Liver (tissue), 9 donors: ENCODE results near the gene CKAP5. TPM values are rescaled to one million over a fixed set of nuclear protein-coding genes. Genes with fewer than 3 reads are reported as not detected.

Experiments used
- DNase-seq: peaks from one replicate; pipeline ENCODE4 v3.0.0-alpha.2; 2017; ENCODE audit warnings: low spot score
- H3K27ac ChIP-seq, 2 donors: one replicate each; pipeline ENCODE4 v1.7.0; 2013; ENCODE audit warnings: inconsistent platforms in 2 of 2, low read length in 2 of 2, control low read depth in 1 of 2, low read depth in 1 of 2, mild to moderate bottlenecking in 1 of 2
- H3K27me3 ChIP-seq, 4 donors: one replicate each; pipeline versions ENCODE4 v1.6.1 to v1.7.0; 2013; ENCODE audit warnings: low read length in 3 of 4, inconsistent platforms in 1 of 4, mild to moderate bottlenecking in 1 of 4, moderate library complexity in 1 of 4; ENCODE audit not compliant: control insufficient read depth in 4 of 4, insufficient read depth in 4 of 4
- H3K36me3 ChIP-seq, 4 donors: one replicate each; pipeline versions ENCODE4 v1.6.1 to v1.7.0; 2013; ENCODE audit warnings: low read length in 3 of 4, mild to moderate bottlenecking in 3 of 4, low read depth in 1 of 4, moderate library complexity in 1 of 4; ENCODE audit not compliant: control insufficient read depth in 4 of 4, insufficient read depth in 3 of 4
- H3K4me1 ChIP-seq, 4 donors: one replicate each; pipeline versions ENCODE4 v1.6.1 to v1.7.0; 2013; ENCODE audit warnings: low read length in 3 of 4, mild to moderate bottlenecking in 3 of 4, moderate library complexity in 1 of 4; ENCODE audit not compliant: control insufficient read depth in 4 of 4, insufficient read depth in 4 of 4
- H3K4me3 ChIP-seq, 3 donors: one replicate each; pipeline versions ENCODE4 v1.6.1 to v1.7.0; 2013; ENCODE audit warnings: low read length in 3 of 3, control low read depth in 1 of 3, low read depth in 1 of 3, mild to moderate bottlenecking in 1 of 3
- H3K9ac ChIP-seq, 2 donors: one replicate each; pipeline ENCODE4 v1.7.0; 2013; ENCODE audit warnings: low read length in 2 of 2, mild to moderate bottlenecking in 2 of 2, moderate library complexity in 2 of 2, control low read depth in 1 of 2, low read depth in 1 of 2
- H3K9me3 ChIP-seq, 4 donors: one replicate each; pipeline versions ENCODE4 v1.6.1 to v1.7.0; 2013; ENCODE audit warnings: low read length in 3 of 4; ENCODE audit not compliant: control insufficient read depth in 4 of 4
- EGR1 ChIP-seq, 2 donors: IDR thresholded peaks; 2 replicates each; pipeline ENCODE4 v1.6.1; 2016 to 2018; ENCODE audit warnings: antibody characterized with exemption in 2 of 2, low read depth in 2 of 2
- FOXA1 ChIP-seq: IDR thresholded peaks from 2 replicates; pipeline ENCODE4 v1.6.1; 2016; ENCODE audit warnings: antibody characterized with exemption
- FOXA2 ChIP-seq: IDR thresholded peaks from 2 replicates; pipeline ENCODE4 v1.6.1; 2016; ENCODE audit warnings: antibody characterized with exemption
- GABPA ChIP-seq, 2 donors: IDR thresholded peaks in 1 of 2; conservative IDR thresholded peaks in 1 of 2; 2 replicates each; pipeline ENCODE4 v1.6.1; 2016; ENCODE audit warnings: antibody characterized with exemption in 2 of 2, mild to moderate bottlenecking in 1 of 2, moderate library complexity in 1 of 2
- HNF4A ChIP-seq, 2 donors: conservative IDR thresholded peaks; 2 replicates each; pipeline ENCODE4 v1.6.1; 2016; ENCODE audit warnings: antibody characterized with exemption in 2 of 2, mild to moderate bottlenecking in 2 of 2
- HNF4G ChIP-seq: IDR thresholded peaks from 2 replicates; pipeline ENCODE4 v1.6.1; 2016; ENCODE audit warnings: antibody characterized with exemption
- JUND ChIP-seq, 2 donors: IDR thresholded peaks; 2 replicates each; pipeline ENCODE4 v1.6.1; 2016; ENCODE audit warnings: antibody characterized with exemption in 2 of 2
- NR2F2 ChIP-seq: IDR thresholded peaks from 2 replicates; pipeline ENCODE4 v1.6.1; 2016; ENCODE audit warnings: antibody characterized with exemption
- RAD21 ChIP-seq, 2 donors: IDR thresholded peaks; 2 replicates each; pipeline ENCODE4 v1.6.1; 2016; ENCODE audit warnings: antibody characterized with exemption in 2 of 2, mild to moderate bottlenecking in 2 of 2
- RXRA ChIP-seq, 2 donors: IDR thresholded peaks; 2 replicates each; pipeline ENCODE4 v1.6.1; 2017 to 2018; ENCODE audit warnings: antibody characterized with exemption in 2 of 2, mild to moderate bottlenecking in 1 of 2
- SP1 ChIP-seq: IDR thresholded peaks from 2 replicates; pipeline ENCODE4 v1.6.1; 2018; ENCODE audit warnings: antibody characterized with exemption, mild to moderate bottlenecking
- TAF1 ChIP-seq: conservative IDR thresholded peaks from 2 replicates; pipeline ENCODE4 v1.6.1; 2016; ENCODE audit warnings: antibody characterized with exemption, mild to moderate bottlenecking
- YY1 ChIP-seq: IDR thresholded peaks from 2 replicates; pipeline ENCODE4 v1.6.1; 2016; ENCODE audit warnings: antibody characterized with exemption, mild to moderate bottlenecking
- WGBS: extraction: QIAGEN DNeasy Blood & Tissue Kit; methylation state at CpG from one replicate; pipeline ENCODE4 v1.1.7; 2013; 5-methylcytosine and 5-hydroxymethylcytosine counted together
- polyA plus RNA-seq, 2 donors: library from polyadenylated mRNA; stranded (reverse) in 1 of 2; unstranded in 1 of 2; fragments of 200-250 nt in 1 of 2; fragments of >200 nt in 1 of 2; fragmentation: Nextera tagmentation in 1 of 2; extraction: Ambion mirVana in 1 of 2; gene quantifications; one replicate each; pipeline versions ENCODE4 v1.2.1 to v1.2.3, GENCODE V29; 2013 to 2015
- total RNA-seq, 2 donors: library from RNA; depleted of rRNA; stranded (reverse); fragments of >200 nt; gene quantifications; one replicate each; pipeline ENCODE4 v1.2.3, GENCODE V29; 2014
- TF ChIP-seq, protein P1 (sequence below): IDR thresholded peaks from 2 replicates; pipeline ENCODE4 v1.6.1; 2016; ENCODE audit warnings: antibody characterized with exemption, mild to moderate bottlenecking
- TF ChIP-seq, protein P2 (sequence below): IDR thresholded peaks from 2 replicates; pipeline ENCODE4 v1.6.1; 2016; ENCODE audit warnings: antibody characterized with exemption
- TF ChIP-seq, protein P3 (sequence below): IDR thresholded peaks from 2 replicates; pipeline ENCODE4 v1.6.1; 2016; ENCODE audit warnings: antibody characterized with exemption
- TF ChIP-seq, protein P4 (sequence below): IDR thresholded peaks from 2 replicates; pipeline ENCODE4 v1.6.1; 2016; ENCODE audit warnings: antibody characterized with exemption
- TF ChIP-seq, protein P5 (sequence below): fragments of 150-350 bp; IDR thresholded peaks from 2 replicates; pipeline ENCODE4 v1.5.1; 2017; ENCODE audit warnings: improper control_type of control experiment, low read depth, low read length; ENCODE audit not compliant: missing input control
- donor health status: healthy.
- donor health status: healthy.
- donor health status: healthy.
- donor health status: healthy.
- donor health status: healthy.

Gene CKAP5
- total and polyA plus RNA-seq, 4 donors: 6.1 to 70.4 (median 15.4) TPM

DNA sequence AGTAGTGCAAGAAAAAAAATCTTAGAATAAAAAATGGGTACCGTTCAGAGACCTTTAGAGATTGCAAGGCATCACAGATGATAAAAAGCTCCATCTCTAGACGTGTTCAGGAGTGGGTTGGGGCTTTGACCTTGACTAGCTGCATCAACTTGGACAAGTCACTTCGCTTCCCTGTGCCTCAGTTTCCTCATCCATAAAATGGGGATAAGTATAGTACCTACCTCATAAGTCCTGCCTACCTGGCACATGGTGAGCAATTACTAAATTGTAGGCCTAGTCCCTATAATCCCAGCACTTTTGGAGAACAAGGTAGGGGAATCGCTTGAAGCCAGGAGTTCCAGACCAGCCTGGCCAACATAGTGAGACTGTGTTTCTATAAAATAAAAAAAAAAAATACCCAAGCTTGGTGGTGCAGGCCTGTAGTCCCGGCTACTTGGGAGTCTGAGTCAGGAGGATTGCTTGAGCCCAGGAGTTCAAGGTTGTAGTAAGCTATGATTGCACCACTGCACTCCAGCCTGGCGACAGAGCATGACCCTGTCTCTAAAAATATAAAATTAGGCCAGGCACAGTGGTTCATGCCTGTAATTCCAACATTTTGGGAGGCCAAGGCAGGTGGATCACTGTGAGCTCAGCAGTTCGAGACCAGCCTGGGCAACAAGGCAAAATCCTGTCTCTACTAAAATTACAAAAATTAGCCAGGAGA is 133.1 kb downstream of the CKAP5 start:
- Histone ChIP-seq H3K9ac (no peak overlapping the region), H3K4me3 (no peak overlapping the region), H3K27ac (peak overlapping the region; percentile 55 to 78), H3K9me3 (no peaks in the 10 kb centered on the region), H3K36me3 (no peaks in the 10 kb centered on the region), H3K27me3 (no peaks in the 10 kb centered on the region), H3K4me1 (peaks cover 0 to 14% (median 8%) of the 10 kb centered on the region in 4 donors)
- TF ChIP-seq HNF4A (conservative IDR thresholded peaks at IDR 0.05) (peak; percentile 12 to 24), JUND (IDR thresholded peaks at IDR 0.05) (no peak), RXRA (IDR thresholded peaks at IDR 0.05) (peak; percentile 33 to 37)
- TF ChIP-seq, protein P1, sequence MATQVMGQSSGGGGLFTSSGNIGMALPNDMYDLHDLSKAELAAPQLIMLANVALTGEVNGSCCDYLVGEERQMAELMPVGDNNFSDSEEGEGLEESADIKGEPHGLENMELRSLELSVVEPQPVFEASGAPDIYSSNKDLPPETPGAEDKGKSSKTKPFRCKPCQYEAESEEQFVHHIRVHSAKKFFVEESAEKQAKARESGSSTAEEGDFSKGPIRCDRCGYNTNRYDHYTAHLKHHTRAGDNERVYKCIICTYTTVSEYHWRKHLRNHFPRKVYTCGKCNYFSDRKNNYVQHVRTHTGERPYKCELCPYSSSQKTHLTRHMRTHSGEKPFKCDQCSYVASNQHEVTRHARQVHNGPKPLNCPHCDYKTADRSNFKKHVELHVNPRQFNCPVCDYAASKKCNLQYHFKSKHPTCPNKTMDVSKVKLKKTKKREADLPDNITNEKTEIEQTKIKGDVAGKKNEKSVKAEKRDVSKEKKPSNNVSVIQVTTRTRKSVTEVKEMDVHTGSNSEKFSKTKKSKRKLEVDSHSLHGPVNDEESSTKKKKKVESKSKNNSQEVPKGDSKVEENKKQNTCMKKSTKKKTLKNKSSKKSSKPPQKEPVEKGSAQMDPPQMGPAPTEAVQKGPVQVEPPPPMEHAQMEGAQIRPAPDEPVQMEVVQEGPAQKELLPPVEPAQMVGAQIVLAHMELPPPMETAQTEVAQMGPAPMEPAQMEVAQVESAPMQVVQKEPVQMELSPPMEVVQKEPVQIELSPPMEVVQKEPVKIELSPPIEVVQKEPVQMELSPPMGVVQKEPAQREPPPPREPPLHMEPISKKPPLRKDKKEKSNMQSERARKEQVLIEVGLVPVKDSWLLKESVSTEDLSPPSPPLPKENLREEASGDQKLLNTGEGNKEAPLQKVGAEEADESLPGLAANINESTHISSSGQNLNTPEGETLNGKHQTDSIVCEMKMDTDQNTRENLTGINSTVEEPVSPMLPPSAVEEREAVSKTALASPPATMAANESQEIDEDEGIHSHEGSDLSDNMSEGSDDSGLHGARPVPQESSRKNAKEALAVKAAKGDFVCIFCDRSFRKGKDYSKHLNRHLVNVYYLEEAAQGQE: no peak
- no peak for DNase-seq
- WGBS: 82% methylated on average over 7 of the region's 7 CpGs

DNA sequence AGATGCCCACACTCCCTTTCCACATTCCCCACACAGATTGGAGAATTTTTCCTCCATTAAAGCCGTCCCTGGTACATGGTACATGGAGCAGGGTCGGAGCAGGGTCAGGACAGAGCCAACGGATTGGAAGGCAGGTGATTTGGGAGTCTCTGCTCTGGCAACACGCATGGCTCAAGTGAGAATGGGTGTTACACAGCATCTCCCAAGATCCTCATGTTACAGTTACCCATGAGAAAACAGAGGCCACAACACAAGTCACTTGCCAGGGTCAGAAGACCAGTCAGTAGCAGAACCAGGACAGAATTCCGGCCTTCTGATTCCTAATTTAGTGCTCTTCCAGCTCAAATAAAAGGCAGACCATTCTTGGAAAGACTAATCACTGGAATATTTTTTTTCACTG is 134.8 kb downstream of the CKAP5 start:
- H3K9ac ChIP-seq: no peak overlapping the region
- TF ChIP-seq HNF4G (no peak), EGR1 (IDR thresholded peaks at IDR 0.05; ENCODE audit: low read depth in 2 of 2) (no peak), FOXA2 (no peak), HNF4A (conservative IDR thresholded peaks at IDR 0.05) (no peak), TAF1 (no peak), JUND (IDR thresholded peaks at IDR 0.05) (no peak), RAD21 (IDR thresholded peaks at IDR 0.05) (no peak), RXRA (IDR thresholded peaks at IDR 0.05) (no peak), FOXA1 (no peak), SP1 (no peak), YY1 (no peak), GABPA (IDR thresholded peaks at IDR 0.05 in 1 of 2, conservative IDR thresholded peaks at IDR 0.05 in 1 of 2) (no peak), NR2F2 (no peak)
- TF ChIP-seq, protein P1: no peak
- TF ChIP-seq, protein P2, sequence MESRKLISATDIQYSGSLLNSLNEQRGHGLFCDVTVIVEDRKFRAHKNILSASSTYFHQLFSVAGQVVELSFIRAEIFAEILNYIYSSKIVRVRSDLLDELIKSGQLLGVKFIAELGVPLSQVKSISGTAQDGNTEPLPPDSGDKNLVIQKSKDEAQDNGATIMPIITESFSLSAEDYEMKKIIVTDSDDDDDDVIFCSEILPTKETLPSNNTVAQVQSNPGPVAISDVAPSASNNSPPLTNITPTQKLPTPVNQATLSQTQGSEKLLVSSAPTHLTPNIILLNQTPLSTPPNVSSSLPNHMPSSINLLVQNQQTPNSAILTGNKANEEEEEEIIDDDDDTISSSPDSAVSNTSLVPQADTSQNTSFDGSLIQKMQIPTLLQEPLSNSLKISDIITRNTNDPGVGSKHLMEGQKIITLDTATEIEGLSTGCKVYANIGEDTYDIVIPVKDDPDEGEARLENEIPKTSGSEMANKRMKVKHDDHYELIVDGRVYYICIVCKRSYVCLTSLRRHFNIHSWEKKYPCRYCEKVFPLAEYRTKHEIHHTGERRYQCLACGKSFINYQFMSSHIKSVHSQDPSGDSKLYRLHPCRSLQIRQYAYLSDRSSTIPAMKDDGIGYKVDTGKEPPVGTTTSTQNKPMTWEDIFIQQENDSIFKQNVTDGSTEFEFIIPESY: no peak
- TF ChIP-seq, protein P3, sequence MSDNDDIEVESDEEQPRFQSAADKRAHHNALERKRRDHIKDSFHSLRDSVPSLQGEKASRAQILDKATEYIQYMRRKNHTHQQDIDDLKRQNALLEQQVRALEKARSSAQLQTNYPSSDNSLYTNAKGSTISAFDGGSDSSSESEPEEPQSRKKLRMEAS: no peak
- TF ChIP-seq, protein P4, sequence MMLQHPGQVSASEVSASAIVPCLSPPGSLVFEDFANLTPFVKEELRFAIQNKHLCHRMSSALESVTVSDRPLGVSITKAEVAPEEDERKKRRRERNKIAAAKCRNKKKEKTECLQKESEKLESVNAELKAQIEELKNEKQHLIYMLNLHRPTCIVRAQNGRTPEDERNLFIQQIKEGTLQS: no peak
- TF ChIP-seq, protein P5, sequence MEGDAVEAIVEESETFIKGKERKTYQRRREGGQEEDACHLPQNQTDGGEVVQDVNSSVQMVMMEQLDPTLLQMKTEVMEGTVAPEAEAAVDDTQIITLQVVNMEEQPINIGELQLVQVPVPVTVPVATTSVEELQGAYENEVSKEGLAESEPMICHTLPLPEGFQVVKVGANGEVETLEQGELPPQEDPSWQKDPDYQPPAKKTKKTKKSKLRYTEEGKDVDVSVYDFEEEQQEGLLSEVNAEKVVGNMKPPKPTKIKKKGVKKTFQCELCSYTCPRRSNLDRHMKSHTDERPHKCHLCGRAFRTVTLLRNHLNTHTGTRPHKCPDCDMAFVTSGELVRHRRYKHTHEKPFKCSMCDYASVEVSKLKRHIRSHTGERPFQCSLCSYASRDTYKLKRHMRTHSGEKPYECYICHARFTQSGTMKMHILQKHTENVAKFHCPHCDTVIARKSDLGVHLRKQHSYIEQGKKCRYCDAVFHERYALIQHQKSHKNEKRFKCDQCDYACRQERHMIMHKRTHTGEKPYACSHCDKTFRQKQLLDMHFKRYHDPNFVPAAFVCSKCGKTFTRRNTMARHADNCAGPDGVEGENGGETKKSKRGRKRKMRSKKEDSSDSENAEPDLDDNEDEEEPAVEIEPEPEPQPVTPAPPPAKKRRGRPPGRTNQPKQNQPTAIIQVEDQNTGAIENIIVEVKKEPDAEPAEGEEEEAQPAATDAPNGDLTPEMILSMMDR: no peak
- peaks cover 0 to 8% (median 4%) of the 10 kb centered on the region in 4 donors for H3K36me3 ChIP-seq
- peak overlapping the region; percentile 85 to 92 for H3K27ac ChIP-seq
- H3K27me3 ChIP-seq: no peaks in the 10 kb centered on the region
- no peaks in the 10 kb centered on the region for H3K9me3 ChIP-seq
- WGBS: 81% methylated on average over 5 of the region's 5 CpGs
- H3K4me3 ChIP-seq: no peak overlapping the region
- H3K4me1 ChIP-seq: peaks cover 0 to 13% (median 5%) of the 10 kb centered on the region in 4 donors
- no peak for DNase-seq
